Fibroblast of pulmonary artery (primary cell): ENCODE results near the gene PATZ1.

ENCODE experiments used
- DNase-seq: peaks from one replicate; pipeline ENCODE4 v3.0.0-alpha.2; 2010; ENCODE audit warnings: low read depth
- H3K4me3 ChIP-seq: replicated peaks from 2 replicates; pipeline ENCODE4 v1.5.1; 2011; ENCODE audit warnings: low read depth, mild to moderate bottlenecking, control low read depth, low read length, moderate library complexity
- TF ChIP-seq, protein P1 (sequence below): IDR thresholded peaks from 2 replicates; pipeline ENCODE4 v1.5.1; 2011; ENCODE audit warnings: mild to moderate bottlenecking, control low read depth, low read length, inconsistent platforms; ENCODE audit errors: missing control alignments

PATZ1 gene

DNA sequence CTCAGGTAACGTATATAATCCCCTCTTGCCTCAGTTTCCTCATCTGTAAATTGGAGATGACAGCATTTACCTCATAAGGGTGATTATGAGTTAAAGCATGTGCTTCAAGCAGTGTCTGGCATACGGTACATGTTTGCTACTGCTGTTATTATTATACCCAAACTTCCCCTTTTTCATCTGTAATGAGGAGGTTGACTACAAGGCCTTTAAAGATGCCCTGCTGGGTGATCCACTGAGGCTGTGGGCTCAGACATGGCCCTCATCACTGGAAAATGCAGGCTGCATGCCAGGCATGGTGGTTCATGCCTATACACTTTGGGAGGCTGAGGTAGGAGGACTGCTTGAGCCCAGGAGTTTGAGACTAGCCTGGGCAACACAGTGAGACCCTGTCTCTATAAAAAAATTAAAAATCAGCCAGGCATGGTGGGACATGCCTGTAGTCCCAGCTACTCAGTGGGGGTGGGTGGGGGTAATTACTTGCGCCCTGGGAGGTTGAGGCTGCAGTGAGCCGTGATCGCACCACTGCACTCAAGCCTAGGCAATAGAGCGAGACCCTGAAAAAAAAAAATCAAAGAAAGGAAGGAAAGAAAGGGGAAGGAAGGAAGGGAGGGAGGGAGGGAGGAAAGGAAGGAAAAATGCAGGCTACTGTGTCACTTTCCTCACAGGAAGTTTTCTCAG is 58.2 kb downstream of the PATZ1 start:
- H3K4me3 ChIP-seq = no peak overlapping the region
- no peak for DNase-seq
- TF ChIP-seq, protein P1, sequence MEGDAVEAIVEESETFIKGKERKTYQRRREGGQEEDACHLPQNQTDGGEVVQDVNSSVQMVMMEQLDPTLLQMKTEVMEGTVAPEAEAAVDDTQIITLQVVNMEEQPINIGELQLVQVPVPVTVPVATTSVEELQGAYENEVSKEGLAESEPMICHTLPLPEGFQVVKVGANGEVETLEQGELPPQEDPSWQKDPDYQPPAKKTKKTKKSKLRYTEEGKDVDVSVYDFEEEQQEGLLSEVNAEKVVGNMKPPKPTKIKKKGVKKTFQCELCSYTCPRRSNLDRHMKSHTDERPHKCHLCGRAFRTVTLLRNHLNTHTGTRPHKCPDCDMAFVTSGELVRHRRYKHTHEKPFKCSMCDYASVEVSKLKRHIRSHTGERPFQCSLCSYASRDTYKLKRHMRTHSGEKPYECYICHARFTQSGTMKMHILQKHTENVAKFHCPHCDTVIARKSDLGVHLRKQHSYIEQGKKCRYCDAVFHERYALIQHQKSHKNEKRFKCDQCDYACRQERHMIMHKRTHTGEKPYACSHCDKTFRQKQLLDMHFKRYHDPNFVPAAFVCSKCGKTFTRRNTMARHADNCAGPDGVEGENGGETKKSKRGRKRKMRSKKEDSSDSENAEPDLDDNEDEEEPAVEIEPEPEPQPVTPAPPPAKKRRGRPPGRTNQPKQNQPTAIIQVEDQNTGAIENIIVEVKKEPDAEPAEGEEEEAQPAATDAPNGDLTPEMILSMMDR = no peak

DNA sequence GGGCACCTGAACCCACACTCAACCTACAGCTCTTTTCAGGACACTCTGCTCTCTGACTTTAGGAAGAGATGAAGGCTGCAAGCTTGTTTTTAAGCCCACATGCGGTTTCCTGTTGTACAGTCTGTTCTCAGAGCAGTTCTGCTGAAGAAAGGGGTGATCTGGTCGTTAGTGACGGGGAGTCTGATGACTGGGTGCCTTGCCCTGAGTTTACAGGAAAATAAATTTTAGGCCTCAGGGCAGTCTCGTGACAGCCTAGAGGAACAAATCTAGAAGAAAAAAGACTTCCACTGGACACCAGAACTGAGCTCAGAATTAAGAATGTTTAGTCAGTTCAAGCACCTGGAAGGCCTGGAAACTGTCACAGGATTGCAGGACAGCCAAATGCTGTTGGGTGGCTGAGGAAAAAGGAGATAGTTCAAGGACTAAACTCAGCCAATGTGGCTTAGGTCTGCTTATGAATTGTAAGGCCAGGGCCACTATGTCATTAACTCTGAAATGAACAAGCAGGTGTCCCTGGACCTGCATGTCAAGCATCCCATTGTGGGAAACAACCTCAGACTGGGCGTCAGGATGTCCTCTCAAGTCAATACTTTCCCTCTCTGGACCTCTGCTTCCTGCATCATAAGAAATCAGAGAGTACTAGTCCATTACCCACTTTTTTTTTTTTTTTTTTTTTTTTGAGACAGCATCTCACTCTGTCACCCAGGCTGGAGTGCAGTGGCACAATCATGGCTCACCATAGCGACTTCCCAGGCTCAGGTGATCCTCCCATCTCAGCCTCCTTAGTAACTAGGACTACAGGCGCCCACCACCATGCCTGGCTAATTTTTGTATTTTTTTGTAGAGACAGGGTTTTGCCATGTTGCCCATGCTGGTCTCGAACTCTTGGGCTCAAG is 59.5 kb downstream of the PATZ1 start:
- no peak overlapping the region for H3K4me3 ChIP-seq
- no peak for DNase-seq
- TF ChIP-seq, protein P1 = no peak

DNA sequence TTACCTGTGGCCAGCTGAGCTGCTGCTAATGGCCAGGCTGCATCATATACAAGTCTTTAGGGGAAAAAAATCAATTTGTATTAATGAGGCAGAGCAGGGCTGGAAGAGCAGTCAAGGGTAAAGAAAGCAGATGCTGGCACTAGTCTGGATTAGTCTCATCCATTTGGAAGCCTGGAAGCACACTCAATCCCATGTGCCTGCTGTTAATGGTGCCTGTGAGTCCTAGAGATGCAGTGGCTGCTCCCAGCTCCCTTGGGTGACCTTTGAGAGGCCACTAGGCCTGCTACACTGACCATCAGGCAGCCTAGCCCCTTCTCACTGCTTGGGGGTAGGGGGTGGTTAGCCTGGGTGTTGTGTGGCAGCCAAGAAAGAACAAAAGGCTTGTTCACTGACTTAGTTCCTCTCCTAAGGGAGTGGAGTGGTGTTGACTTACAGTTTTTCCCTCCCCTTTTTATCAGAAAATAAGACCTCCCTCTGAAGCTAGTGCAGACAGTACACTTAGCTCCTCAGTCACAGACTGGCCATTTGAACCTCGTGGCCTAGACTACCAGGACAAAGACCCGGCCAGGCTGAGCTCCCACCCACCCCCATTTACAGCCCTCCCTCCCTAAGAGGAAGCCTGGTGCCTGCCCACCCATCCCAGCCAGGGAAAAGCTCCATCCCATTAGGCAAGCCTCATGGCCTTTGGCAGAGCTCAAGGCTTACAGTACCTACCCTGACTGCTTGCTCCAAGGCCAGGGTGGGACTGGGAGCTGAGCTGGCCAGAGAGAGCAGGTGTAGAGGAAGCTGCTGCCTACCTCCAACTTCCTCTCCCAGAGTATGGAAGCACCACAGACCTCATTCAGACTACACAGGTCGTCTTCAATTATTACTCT is 61.6 kb downstream of the PATZ1 start:
- no peak overlapping the region for H3K4me3 ChIP-seq
- TF ChIP-seq, protein P1 = no peak
- DNase-seq = no peak

DNA sequence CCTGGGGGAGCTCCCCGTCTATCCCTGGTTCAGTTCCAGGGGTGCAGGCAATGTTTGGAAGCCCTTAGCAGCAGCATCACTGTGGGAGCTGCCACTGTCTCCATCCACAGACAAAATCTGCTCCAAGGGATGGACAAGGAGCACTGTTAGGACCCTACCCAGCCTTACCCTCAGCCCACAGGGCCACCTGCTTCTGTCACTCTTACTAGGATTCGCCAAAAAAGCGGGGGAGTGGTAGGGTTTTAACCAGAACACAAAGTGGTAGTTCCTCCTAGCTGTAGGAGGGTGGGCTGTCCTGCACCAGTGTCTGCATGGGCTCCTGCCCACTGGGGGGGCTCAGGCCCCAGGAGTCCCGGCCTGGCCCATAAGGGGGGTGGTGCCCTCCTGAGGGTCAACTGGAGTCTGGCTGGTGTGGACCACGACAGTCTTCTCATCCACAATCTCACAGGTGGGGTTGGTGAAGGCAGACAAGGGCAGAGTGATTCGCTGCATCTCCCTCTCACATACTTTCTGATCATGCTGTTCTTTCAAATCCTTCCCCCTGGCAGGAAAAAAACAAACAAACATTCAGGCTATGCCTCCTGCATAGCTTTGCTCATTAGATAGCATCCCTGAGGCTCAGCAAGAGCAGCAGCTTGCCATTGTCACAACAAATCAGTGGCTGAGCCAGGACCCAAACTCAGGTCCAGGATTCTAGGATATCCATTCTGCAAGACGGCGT is 63.2 kb downstream of the PATZ1 start:
- no peak overlapping the region for H3K4me3 ChIP-seq
- TF ChIP-seq, protein P1 = no peak
- no peak for DNase-seq

DNA sequence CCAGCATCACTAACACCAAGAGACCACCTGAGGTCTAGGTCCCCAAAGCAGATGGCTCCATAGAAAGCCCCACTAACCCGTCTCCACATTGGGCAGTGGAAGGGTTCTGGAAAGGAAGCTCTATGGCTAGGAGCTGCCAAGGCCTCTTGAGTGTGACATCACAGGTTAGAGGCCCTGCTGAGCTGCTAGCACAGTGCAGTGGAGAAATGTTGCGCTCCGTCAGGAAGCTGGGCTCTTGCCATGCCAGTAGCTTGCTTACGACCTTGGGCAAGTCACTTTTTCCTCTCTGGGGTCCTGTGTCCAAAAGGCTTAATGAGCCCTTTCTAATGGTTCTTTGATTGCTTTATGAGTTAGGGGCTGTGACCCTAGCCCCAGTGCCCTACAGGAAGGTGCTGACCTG is 64.4 kb downstream of the PATZ1 start:
- no peak for DNase-seq
- TF ChIP-seq, protein P1 = no peak
- H3K4me3 ChIP-seq = no peak overlapping the region

DNA sequence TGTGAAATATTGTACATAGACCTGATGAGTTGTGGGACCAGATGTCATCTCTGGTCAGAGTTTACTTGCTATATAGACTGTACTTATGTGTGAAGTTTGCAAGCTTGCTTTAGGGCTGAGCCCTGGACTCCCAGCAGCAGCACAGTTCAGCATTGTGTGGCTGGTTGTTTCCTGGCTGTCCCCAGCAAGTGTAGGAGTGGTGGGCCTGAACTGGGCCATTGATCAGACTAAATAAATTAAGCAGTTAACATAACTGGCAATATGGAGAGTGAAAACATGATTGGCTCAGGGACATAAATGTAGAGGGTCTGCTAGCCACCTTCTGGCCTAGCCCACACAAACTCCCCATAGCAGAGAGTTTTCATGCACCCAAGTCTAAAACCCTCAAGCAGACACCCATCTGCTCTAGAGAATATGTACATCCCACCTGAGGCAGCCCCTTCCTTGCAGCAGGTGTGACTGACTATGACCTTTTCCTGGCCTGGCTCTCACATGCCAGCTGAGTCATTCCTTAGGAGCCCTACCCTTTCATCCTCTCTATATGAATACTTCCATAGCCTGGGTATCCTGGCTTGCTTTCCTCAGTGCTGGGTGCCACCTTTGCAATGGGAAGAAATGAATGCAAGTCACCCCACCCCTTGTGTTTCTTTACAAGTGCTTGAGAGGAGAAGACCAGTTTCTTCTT is 66.2 kb downstream of the PATZ1 start:
- no peak overlapping the region for H3K4me3 ChIP-seq
- DNase-seq = no peak
- TF ChIP-seq, protein P1 = no peak
